HG02943 (cell line): ENCODE measurements around the gene DGKB.

Experiments used
- ATAC-seq: cut with Tn5 transposase; IDR thresholded peaks from one replicate; pipeline ENCODE4 v1.9.1; 2021; ENCODE audit warnings: mild to moderate bottlenecking, low read depth, moderate library complexity; ENCODE audit not compliant: unreplicated experiment

DGKB gene

DNA sequence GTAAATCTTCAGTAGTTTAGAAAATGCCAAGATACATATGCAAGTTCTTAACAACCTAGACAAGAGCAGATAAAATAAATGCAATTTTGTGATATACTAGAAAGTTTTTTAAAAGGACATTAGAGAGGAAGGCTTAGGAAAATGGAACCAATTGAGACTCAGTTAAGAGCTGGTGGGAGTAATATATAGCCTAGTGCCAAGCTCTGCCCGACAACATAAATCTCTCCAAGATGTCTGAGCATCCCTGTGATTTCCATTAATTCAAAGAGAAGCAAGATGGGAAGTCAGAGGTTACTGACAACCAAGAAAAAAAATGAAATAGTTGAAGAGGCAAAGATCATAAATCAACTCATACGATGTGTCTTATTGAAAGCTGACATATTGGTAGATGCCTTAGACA lies 74.5 kb downstream of the DGKB start:
- ATAC-seq: no peak

GRCh38 chr7:14826426-14826825 lies 76.1 kb downstream of the DGKB start:
- no peak for ATAC-seq

- no peak for ATAC-seq
These were observed 76.6 kb downstream of the DGKB start for GRCh38 chr7:14825912-14826311.

DNA sequence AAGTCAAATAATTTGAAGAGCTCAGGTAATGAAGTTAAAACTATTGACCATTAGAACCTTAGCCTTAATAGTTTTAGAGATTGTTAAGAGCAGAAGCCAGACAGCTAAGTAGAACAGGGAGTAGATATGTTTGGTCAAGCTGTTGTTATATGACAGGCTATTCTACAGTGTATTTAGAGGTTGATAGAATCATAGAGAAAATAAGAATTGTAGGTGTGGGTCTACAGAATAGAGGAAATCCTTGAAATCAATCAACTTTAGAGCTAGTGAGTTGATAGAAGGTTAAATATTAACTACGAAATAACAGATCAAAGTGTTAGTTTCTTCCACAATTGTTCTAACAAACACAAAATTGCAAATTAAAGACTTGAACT lies 80.1 kb downstream of the DGKB start:
- ATAC-seq: no peak

GRCh38 chr7:14821757-14822480 lies 80.6 kb downstream of the DGKB start:
- ATAC-seq: no peak

GRCh38 chr7:14818871-14819270 lies 83.7 kb downstream of the DGKB start:
- ATAC-seq: no peak

- no peak for ATAC-seq
These were observed 84.5 kb downstream of the DGKB start for GRCh38 chr7:14817829-14818614.

DNA sequence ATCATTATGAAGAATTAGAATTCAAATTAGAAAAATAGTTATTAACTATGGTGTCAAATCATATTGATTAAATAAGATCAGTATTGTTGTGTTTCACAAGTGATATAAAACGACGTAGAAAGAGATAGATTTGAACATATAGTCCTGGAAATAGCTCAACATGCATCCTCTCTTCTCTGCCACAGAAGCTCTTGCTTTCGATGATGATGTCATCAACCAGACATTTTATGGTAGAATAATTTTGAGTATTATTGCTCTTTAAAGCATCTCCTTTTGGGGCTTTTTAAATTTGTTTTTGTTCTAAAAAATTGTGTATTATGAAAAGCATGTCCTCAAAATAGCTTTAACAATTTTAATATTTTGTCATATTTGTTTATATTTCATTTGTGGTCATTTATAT lies 95.0 kb downstream of the DGKB start:
- no peak for ATAC-seq

- no peak for ATAC-seq
These were observed 95.7 kb downstream of the DGKB start for GRCh38 chr7:14806891-14807290.

GRCh38 chr7:14805105-14805719 lies 97.3 kb downstream of the DGKB start:
- no peak for ATAC-seq

- ATAC-seq: no peak
These were observed 101.9 kb downstream of the DGKB start for GRCh38 chr7:14800664-14801063.

DNA sequence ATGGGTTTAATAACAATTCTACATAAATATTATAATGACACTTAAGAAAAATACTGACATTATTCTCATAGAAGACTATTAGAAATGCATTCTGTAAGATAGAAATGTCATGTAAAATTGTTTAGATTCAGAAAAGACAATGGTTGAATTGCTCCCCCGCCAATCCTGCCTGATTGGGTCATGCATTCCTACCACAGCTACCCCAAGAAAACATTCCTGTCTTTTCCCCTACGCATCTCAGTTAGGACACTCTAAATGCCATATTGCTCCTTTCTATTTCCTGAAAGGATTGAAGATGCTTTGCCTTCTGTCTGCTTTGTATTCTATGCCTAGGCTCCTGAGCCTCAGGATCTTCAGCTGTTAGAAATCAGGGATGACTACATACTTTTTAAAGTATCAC lies 109.4 kb downstream of the DGKB start:
- no peak for ATAC-seq

GRCh38 chr7:14787551-14787950 lies 115.0 kb downstream of the DGKB start:
- ATAC-seq: no peak

GRCh38 chr7:14786314-14786895 lies 116.1 kb downstream of the DGKB start:
- no peak for ATAC-seq

- ATAC-seq: no peak
These were observed 124.7 kb downstream of the DGKB start for GRCh38 chr7:14777806-14778205.

DNA sequence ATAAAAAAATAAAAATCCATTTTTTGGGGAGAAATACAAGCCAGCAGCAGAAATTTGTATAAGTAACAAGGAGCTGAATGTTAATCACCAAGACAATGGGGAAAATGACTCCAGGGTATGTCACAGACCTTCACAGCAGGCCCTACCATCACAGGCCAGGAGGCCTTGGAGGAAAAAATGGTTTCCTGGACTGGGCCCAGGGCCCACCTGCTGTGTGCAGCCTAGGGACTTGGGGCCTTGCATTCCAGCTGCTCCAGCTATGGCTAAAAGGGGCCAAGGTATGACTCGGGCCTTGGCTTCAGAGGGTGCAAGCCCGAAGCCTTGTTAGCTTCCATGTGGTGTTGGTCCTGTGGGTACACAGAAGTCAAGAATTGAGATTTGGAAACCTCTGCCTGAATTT lies 126.3 kb downstream of the DGKB start:
- no peak for ATAC-seq

DNA sequence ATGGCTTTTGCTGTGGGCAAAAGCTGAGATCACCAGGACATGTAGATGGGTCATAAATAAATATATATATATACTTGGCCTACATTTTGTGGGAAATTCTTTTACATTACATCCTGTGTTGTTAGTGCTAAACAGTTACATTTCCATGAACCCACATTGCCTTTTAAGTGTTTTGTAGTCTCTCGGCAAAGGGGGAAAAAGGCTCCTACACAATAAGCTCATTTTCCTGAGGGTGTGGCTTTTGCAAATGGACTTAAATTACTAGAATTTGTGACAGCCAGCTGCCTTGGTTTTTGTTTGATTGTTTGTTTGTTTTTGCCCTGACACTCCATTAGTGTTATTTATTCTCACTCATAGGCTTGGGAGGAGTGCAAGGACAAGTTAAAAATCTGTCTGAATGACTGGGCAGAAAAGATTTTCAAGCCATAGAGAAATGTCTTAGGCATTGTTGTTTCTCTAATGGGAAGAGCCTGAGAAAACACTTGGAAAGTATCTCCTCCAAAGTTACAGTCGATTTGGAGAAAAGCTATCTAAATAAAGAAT lies 128.8 kb downstream of the DGKB start:
- ATAC-seq: no peak

DNA sequence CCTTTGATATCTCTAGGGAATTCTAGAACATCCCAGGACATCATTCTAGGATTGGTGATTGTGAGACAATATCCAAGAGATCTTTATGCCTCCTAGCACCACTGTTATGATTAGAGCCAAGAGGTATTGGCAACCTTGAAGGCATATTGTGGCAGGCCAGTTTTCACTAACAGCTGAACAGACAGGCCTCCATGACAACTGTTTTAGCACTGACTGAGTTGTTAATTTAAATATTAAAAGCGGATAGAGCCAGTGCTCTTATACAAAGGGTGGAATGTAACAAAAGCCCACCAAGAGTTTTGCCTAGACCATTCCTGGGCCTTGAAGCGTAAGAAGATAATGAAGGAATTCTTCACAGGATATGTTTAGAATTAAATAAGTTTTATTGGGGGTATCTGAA lies 131.9 kb downstream of the DGKB start:
- ATAC-seq: no peak

- ATAC-seq: no peak
These were observed 133.3 kb downstream of the DGKB start for GRCh38 chr7:14769261-14769660.

GRCh38 chr7:14767716-14768425 lies 134.7 kb downstream of the DGKB start:
- no peak for ATAC-seq
